KOPT-K1 (cell line): ENCODE results near the gene POU3F3.

Experiments
- H3K27ac ChIP-seq: fragments of 200-600 bp; sonication (generic); 2 replicates; pipeline ENCODE4 v1.5.1; 2016; ENCODE audit warnings: antibody characterized with exemption, mild to moderate bottlenecking, low read depth, low read length; ENCODE audit not compliant: poor library complexity, severe bottlenecking
- H3K36me3 ChIP-seq: fragments of 200-600 bp; sonication (generic); 2 replicates; pipeline ENCODE4 v1.5.1; 2017; ENCODE audit warnings: antibody characterized with exemption, mild to moderate bottlenecking, low read length, moderate library complexity; ENCODE audit not compliant: insufficient read depth
- H3K9me3 ChIP-seq: fragments of 200-600 bp; sonication (generic); 2 replicates; pipeline ENCODE4 v1.5.1; 2017; ENCODE audit warnings: antibody characterized with exemption, low read length, mild to moderate bottlenecking; ENCODE audit not compliant: insufficient read depth, poor library complexity, severe bottlenecking

The POU3F3 gene

DNA sequence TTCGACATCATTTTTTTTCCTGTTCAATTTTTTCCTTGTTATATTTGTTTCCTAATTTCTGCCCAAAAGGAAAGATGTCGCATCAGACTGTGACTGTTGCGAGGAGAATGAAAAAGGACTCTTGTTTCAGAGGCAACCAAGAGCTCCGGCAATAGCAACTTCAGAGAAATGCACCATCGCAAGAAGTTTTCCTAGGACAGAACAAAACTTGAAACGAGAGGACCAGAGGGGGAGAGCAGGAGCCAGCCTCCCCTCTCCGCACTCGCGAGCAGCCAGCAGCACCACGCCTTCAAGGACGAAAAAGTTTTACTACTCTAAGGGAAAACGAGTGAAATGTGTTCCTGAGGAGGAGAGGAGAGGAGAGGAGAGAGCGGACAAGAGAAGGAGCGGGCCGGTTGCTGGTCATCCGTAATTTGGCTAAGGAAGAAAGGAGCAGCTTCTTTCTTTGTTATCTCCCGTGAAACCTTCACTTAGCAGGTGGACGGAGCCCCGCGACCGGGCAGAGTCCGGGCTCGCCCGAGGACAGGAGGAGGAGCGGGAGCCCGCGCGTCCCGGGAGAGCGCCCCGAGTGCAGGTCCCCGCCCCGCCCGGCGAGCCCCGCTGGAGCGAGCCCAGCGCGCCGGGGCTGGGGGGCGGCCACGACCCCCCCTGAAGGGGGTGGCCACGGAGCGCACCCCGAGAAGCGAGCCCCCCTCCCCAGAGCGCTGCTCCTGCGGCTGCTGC is 744 bp downstream of the POU3F3 start:
- Histone ChIP-seq H3K36me3 (no peaks in the 10 kb centered on the region), H3K27ac (no peak overlapping the region), H3K9me3 (no peaks in the 10 kb centered on the region)

DNA sequence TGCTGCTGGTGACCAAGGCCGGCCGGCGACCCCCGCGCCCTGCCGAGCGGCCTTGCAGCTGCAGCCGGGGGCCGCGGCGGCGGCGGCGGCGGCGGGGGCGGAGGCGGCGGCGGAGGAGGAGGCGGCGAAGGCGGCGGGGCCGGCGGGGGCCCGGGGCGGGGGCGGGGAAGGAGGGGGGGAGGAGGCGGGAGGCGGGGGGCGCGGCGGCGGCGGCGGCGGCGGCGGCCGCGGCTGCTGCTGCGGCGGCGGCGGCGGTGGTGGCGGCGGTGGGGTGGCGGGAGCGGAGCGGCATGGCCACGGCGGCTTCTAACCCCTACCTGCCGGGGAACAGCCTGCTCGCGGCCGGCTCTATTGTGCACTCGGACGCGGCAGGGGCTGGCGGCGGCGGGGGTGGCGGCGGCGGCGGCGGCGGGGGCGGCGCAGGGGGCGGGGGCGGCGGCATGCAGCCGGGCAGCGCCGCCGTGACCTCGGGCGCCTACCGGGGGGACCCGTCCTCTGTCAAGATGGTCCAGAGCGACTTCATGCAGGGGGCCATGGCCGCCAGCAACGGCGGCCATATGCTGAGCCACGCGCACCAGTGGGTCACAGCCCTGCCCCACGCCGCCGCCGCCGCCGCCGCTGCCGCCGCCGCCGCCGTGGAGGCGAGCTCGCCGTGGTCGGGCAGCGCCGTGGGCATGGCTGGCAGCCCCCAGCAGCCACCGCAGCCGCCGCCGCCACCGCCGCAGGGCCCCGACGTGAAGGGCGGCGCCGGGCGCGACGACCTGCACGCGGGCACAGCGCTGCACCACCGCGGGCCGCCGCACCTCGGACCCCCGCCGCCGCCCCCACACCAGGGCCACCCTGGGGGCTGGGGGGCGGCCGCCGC is 1.5 kb downstream of the POU3F3 start:
- no peak overlapping the region for H3K27ac ChIP-seq
- no peaks in the 10 kb centered on the region for H3K9me3 ChIP-seq

DNA sequence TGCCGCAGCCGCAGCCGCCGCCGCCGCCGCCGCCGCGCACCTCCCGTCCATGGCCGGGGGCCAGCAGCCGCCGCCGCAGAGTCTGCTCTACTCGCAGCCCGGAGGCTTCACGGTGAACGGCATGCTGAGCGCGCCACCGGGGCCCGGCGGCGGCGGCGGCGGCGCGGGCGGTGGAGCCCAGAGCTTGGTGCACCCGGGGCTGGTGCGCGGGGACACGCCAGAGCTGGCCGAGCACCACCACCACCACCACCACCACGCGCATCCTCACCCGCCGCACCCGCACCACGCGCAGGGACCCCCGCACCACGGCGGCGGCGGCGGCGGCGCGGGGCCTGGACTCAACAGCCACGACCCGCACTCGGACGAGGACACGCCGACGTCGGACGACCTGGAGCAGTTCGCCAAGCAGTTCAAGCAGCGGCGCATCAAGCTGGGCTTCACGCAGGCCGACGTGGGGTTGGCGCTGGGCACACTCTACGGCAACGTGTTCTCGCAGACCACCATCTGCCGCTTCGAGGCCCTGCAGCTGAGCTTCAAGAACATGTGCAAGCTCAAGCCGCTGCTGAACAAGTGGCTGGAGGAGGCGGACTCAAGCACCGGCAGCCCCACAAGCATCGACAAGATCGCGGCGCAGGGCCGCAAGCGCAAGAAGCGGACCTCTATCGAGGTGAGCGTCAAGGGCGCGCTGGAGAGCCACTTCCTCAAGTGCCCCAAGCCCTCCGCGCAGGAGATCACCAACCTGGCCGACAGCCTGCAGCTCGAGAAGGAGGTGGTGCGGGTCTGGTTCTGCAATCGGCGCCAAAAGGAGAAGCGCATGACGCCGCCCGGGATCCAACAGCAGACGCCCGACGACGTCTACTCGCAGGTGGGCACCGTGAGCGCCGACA is 2.4 kb downstream of the POU3F3 start:
- Histone ChIP-seq H3K27ac (no peak overlapping the region), H3K36me3 (no peaks in the 10 kb centered on the region), H3K9me3 (no peaks in the 10 kb centered on the region)

More for the DNA sequence above, 1.5 kb downstream of the POU3F3 start:
- H3K36me3 ChIP-seq, result no peaks in the 10 kb centered on the region

DNA sequence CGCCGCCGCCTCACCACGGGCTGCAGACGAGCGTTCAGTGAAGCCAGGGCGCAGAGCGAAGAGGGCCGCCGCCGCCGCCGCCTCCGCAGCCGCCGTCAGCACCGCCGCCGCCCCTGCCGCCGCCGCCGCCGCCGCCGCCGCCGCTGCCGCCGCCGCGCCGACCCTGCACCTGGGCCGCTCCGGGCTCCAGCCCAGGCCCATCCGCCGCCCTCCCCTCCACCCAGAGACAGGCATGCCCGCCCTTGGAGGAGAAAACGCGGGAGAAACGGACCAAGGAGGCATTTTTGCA is 3.0 kb downstream of the POU3F3 start:
- no peak overlapping the region for H3K27ac ChIP-seq
- no peaks in the 10 kb centered on the region for H3K36me3 ChIP-seq
- no peaks in the 10 kb centered on the region for H3K9me3 ChIP-seq

- Histone ChIP-seq H3K36me3 (no peaks in the 10 kb centered on the region), H3K27ac (no peak overlapping the region), H3K9me3 (no peaks in the 10 kb centered on the region)
These were observed 3.5 kb downstream of the POU3F3 start for GRCh38 chr2:104857262-104858005.

DNA sequence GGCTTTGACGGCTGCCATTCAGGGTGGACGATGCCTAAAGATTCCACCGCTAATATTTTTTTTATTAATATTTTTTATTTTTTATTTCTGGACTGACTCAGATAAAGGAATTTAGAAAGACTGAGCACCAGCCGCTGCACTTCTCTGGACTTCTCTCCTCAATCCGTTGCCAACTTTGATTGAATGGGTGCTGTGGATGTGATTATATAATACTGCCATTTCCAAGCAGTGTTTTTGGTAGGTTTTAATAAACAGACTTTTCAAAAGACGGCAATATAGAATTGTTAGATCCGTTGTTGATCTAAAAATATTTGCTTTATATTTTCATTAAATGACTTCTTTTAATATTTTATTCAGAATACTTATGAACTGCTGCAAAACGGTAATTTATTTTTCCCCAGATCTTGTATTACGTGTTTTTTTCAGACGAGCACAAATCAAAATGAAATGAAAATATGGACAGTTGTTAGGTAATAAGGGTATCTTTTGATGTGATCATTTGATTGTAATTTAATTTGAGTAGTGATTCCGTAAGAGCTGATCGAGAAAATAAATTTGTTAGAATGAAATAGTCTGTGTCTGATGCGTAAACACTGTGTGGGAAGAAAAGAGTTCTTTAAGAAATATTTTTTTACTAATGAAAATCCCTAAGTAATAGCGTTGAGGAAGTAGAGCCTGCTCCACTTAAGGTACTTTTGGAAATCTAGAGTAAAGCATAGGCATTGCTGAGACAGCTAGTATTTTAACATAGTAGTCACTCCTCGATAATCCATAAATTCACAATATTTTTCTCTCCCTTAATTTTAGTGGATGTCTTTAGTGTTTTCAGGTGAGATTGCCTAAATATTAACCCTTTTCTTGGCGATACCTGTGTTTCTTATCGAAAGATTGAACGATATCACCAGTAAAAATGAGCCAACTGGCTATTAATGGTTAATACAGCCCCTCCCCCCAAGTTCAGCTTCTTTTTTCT is 4.4 kb downstream of the POU3F3 start:
- Histone ChIP-seq H3K36me3 (no peaks in the 10 kb centered on the region), H3K27ac (no peak overlapping the region)

DNA sequence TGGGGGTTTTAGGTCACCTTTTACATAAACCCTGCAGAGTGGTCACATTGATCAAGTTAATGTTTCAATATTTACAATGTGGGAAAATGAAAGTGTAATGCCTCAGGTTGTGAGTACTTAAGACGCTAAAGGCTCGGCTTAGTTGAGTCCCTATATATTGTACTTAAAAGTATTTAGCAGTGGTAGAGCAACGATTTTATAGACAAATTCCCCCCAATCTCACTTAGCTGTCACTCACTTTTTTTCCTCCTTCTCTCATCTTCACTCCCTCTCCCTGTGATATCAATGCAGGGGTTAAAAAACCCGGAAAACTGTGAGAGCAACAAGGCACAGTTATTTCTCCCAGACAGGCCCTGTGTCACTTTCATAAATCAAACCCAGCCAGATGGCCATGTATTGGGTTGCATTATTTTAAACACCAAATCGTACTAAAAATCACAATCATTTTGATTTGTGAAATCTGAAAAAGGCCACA is 5.4 kb downstream of the POU3F3 start:
- no peak overlapping the region for H3K27ac ChIP-seq
- H3K36me3 ChIP-seq, result no peaks in the 10 kb centered on the region
- peaks cover 4% of the 10 kb centered on the region for H3K9me3 ChIP-seq

More for the DNA sequence above, 4.4 kb downstream of the POU3F3 start:
- no peaks in the 10 kb centered on the region for H3K9me3 ChIP-seq

- H3K9me3 ChIP-seq, result peaks cover 4% of the 10 kb centered on the region
These were observed 6.0 kb downstream of the POU3F3 start for GRCh38 chr2:104859766-104860450.

DNA sequence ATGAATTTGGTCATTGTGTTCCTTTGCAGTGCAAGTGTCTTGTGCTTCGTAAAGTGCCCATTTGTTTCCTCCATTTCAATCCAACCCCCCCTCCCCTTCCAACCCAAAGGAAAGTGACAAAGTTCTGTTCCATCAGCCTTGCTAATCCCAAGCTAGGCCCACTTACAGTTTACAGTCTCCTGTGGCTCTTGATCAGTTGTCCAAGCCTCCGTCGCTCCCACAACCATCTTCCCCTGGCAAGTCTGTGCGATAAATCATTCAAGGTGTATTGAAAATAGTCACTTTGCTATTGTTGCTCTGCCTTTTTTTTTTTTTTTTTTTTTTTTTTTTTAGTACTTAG is 6.5 kb downstream of the POU3F3 start:
- Histone ChIP-seq H3K27ac (no peak overlapping the region), H3K9me3 (peaks cover 4% of the 10 kb centered on the region), H3K36me3 (no peaks in the 10 kb centered on the region)

More at GRCh38 chr2:104859766-104860450, 6.0 kb downstream of the POU3F3 start:
- no peaks in the 10 kb centered on the region for H3K36me3 ChIP-seq
- no peak overlapping the region for H3K27ac ChIP-seq

- peaks cover 4% of the 10 kb centered on the region for H3K9me3 ChIP-seq
- no peak overlapping the region for H3K27ac ChIP-seq
- H3K36me3 ChIP-seq, result no peaks in the 10 kb centered on the region
These were observed 7.6 kb downstream of the POU3F3 start for GRCh38 chr2:104861351-104862057.

DNA sequence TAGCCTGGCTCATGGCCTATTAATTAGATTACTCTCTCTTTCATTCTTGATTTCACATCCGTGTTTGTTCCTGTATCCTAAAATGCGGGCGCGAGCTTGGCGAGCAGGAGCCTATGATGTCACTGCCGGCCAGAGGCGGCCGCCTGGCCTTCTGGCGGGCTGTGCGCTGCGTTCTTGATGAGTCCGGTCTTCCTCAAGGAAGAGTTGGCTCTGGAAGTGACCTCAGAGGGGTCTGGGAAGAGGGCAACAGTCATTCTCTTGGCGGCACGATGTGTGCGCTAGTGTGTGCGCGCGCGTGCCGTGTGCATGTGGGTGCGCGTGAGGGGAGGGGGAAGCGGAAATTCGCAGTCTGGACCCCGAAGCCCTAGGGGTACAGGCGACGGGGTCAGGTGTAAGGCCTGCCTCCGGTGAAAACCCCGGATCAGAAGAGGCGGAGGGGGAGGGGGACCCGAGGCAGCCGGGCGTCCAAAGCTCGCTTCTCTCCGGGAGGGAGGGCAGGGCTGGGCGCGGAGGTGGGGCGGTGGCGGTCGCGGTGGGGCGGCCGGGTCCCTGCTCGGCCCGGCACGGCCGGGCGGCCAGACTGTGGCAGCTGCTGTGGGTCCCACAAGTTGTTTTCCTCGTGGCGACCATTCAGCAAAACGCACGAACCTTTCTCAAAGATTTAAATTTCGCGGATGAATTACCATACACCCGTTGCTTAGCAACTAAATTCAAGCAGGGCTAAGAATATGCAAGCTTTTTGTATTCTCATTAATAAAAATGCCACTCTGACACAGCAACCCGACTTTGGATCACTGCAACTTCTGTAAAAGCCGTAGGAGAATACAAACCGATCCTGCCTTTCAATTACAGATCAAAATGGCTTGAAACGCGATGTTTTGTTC is 8.4 kb downstream of the POU3F3 start:
- no peaks in the 10 kb centered on the region for H3K36me3 ChIP-seq
- no peak overlapping the region for H3K27ac ChIP-seq
- peaks cover 4% of the 10 kb centered on the region for H3K9me3 ChIP-seq

- no peaks in the 10 kb centered on the region for H3K36me3 ChIP-seq
- peaks cover 4% of the 10 kb centered on the region for H3K9me3 ChIP-seq
- no peak overlapping the region for H3K27ac ChIP-seq
These were observed 9.2 kb downstream of the POU3F3 start for GRCh38 chr2:104863146-104863467.
